Endothelial cell of umbilical vein (primary cell): ENCODE measurements around the gene SEZ6L. TPM values are rescaled to one million over a fixed set of nuclear protein-coding genes. Genes with fewer than 3 reads are reported as not detected.

ENCODE experiments used
- BruUV-seq: library from RNA; stranded (reverse); fragments of 400-500 nt; replicated peaks from 2 replicates; lab custom pipeline; 2021; lab: Mats Ljungman, UMichigan
- CTCF ChIA-PET: fragments of 300-600, 350-600 bp; sonication (Branson Sonifier 250); formaldehyde crosslinking; loops from one replicate; lab custom pipeline; 2021; ENCODE audit warnings: antibody characterized with exemption, inconsistent platforms; lab: Charles Lee
- POLR2A ChIA-PET: fragments of 300-600, 350-600 bp; sonication (Branson Sonifier 250); formaldehyde crosslinking; loops from one replicate; lab custom pipeline; 2021; ENCODE audit warnings: antibody characterized with exemption, inconsistent platforms; lab: Charles Lee
- DNase-seq: peaks from one replicate; pipeline ENCODE4 v3.0.0-alpha.2; 2011; ENCODE audit warnings: low read depth, low spot score
- FAIRE-seq: peaks from 2 replicates; lab custom pipeline; 2011; peaks lifted over from hg19 to GRCh38; lab: Jason Lieb, UNC
- H2AFZ ChIP-seq: 2 replicates; pipeline ENCODE4 v1.6.0; 2012; ENCODE audit warnings: low read depth, low read length, control low read depth, inconsistent platforms
- H3K27ac ChIP-seq: 2 replicates; pipeline ENCODE4 v1.5.1; 2011; ENCODE audit warnings: low read depth, mild to moderate bottlenecking, control low read depth, low read length, moderate library complexity; ENCODE audit not compliant: insufficient read depth
- H3K27me3 ChIP-seq, 2 experiments: 2 replicates each; pipeline versions ENCODE4 v1.6.0 to v1.6.1; 2011; ENCODE audit warnings: low read length in 2 of 2, mixed read lengths in 1 of 2; ENCODE audit not compliant: control insufficient read depth in 2 of 2, insufficient read depth in 2 of 2
- H3K36me3 ChIP-seq, 2 experiments: 2 replicates in 1 of 2; 3 replicates in 1 of 2; pipeline ENCODE4 v1.5.1; 2011; ENCODE audit warnings: low read length in 2 of 2, mild to moderate bottlenecking in 1 of 2, moderate library complexity in 1 of 2; ENCODE audit not compliant: control insufficient read depth in 2 of 2, insufficient read depth in 2 of 2; ENCODE audit errors: extremely low read depth in 1 of 2
- H3K4me1 ChIP-seq: 3 replicates; pipeline ENCODE4 v1.5.1; 2011; ENCODE audit warnings: mild to moderate bottlenecking, low read length; ENCODE audit not compliant: control insufficient read depth, insufficient read depth; ENCODE audit errors: extremely low read depth
- H3K4me2 ChIP-seq: 2 replicates; pipeline ENCODE4 v1.6.1; 2011; ENCODE audit warnings: low read length, control low read depth, mixed read lengths; ENCODE audit not compliant: insufficient read depth
- H3K4me3 ChIP-seq, 3 experiments: fragments of 200-600 bp in 1 of 3; sonication (generic), shearing (Covaris generic) in 1 of 3; replicated peaks in 1 of 3; 2 replicates each; pipeline ENCODE4 v1.5.1; 2011 to 2016; ENCODE audit warnings: control low read depth in 3 of 3, low read length in 3 of 3, mild to moderate bottlenecking in 2 of 3, inconsistent platforms in 1 of 3, low read depth in 1 of 3, moderate library complexity in 1 of 3; ENCODE audit not compliant: insufficient read depth in 1 of 3
- H3K79me2 ChIP-seq: 2 replicates; pipeline ENCODE4 v1.6.0; 2012; ENCODE audit warnings: low read length, inconsistent platforms; ENCODE audit not compliant: control insufficient read depth, insufficient read depth
- H3K9ac ChIP-seq: replicated peaks from 2 replicates; pipeline ENCODE3; 2011; ENCODE audit warnings: low read length, control low read depth; ENCODE audit not compliant: insufficient read depth; ENCODE audit errors: extremely low read depth
- H3K9me1 ChIP-seq: replicated peaks from 3 replicates; pipeline ENCODE4 v1.6.0; 2011; ENCODE audit warnings: mild to moderate bottlenecking, low read length; ENCODE audit not compliant: control insufficient read depth, insufficient read depth; ENCODE audit errors: extremely low read depth
- H3K9me3 ChIP-seq: replicated peaks from 2 replicates; pipeline ENCODE4 v1.5.1; 2012; ENCODE audit warnings: low read length, inconsistent platforms; ENCODE audit not compliant: control insufficient read depth, insufficient read depth
- H4K20me1 ChIP-seq: replicated peaks from 2 replicates; pipeline ENCODE3; 2011; ENCODE audit warnings: mild to moderate bottlenecking, low read length; ENCODE audit not compliant: control insufficient read depth, insufficient read depth; ENCODE audit errors: extremely low read depth
- CTCF ChIP-seq, 2 donors: IDR thresholded peaks; 1 replicate in 1 of 2; 2 replicates in 1 of 2; pipeline ENCODE4 v1.5.1; 2011; ENCODE audit warnings: low read length in 2 of 2, mild to moderate bottlenecking in 2 of 2, moderate library complexity in 2 of 2, control low read depth in 1 of 2, inconsistent platforms in 1 of 2, low read depth in 1 of 2; ENCODE audit not compliant: insufficient read depth in 1 of 2; ENCODE audit errors: extremely low read depth in 1 of 2
- FOS ChIP-seq: IDR thresholded peaks from 2 replicates; pipeline ENCODE4 v1.6.1; 2011; ENCODE audit warnings: mild to moderate bottlenecking, low read length, moderate library complexity, borderline replicate concordance; ENCODE audit not compliant: insufficient read depth
- GATA2 ChIP-seq: IDR thresholded peaks from 2 replicates; pipeline ENCODE4 v1.7.0; 2011; ENCODE audit warnings: low read depth, mild to moderate bottlenecking, moderate library complexity, mixed read lengths, low read length; ENCODE audit not compliant: insufficient read length, insufficient read depth
- POLR2A ChIP-seq: IDR thresholded peaks from 2 replicates; pipeline ENCODE4 v1.6.1; 2012; ENCODE audit warnings: low read depth, mild to moderate bottlenecking, control low read depth, low read length
- dilution Hi-C: fragments of 300-500 bp; cut with MboI; formaldehyde crosslinking; loops from one replicate; pipeline ENCODE4 v1.15.0; 2019; ENCODE audit warnings: low sequenced_read_pairs; ENCODE audit not compliant: extremely low pct_ligation_motif_present
- intact Hi-C: fragments of 100-400 bp; cut with micrococcal nuclease; formaldehyde crosslinking; loops from one replicate; pipeline ENCODE4 v1.10.0; 2022
- polyA plus RNA-seq, 4 experiments: library from polyadenylated mRNA; depleted of rRNA in 3 of 4; stranded (reverse) in 3 of 4; unstranded in 1 of 4; fragments of >200 nt; gene quantifications; 2 replicates each; pipeline versions ENCODE4 v1.2.1 to v1.2.3, GENCODE V29; 2011 to 2012; ENCODE audit warnings: missing spikeins in 1 of 4
- total RNA-seq: library from RNA; stranded (reverse); gene quantifications from 2 replicates; pipeline ENCODE4 v1.2.3, GENCODE V29; 2021
- TF ChIP-seq, protein P1 (sequence below): IDR thresholded peaks from 2 replicates; pipeline ENCODE4 v1.6.1; 2011; ENCODE audit not compliant: insufficient read depth, insufficient read length

The SEZ6L gene
- total and polyA plus RNA-seq, 2 donors (not counting 3 experiments of a cell fraction or from before 2014, with no cell fraction given): not detected

- H3K79me2 ChIP-seq: no peaks in the 10 kb centered on the region
- no peak overlapping the region for H3K4me2 ChIP-seq
- peaks cover 4 to 8% of the 10 kb centered on the region in 2 experiments for H3K27me3 ChIP-seq
- H3K4me1 ChIP-seq: no peaks in the 10 kb centered on the region
- no peaks in the 10 kb centered on the region for H4K20me1 ChIP-seq
- ChIA-PET POLR2A (no interaction called here), CTCF (interaction anchor here (0.6 to 6.6 kb wide), 7 partner anchors 11 to 266 kb away, joined by 3 to 76 read pairs (median 5); no protein-coding TSS in a partner anchor)
- dilution Hi-C loops: no loop called here
- H3K36me3 ChIP-seq: no peaks in the 10 kb centered on the region
- TF ChIP-seq CTCF (IDR thresholded peaks at IDR 0.05; ENCODE audit: extremely low read depth in 1 of 2, insufficient read depth in 1 of 2, low read depth in 1 of 2, low read length in 2 of 2) (peak; percentile 68 to 72), FOS (peak; percentile 19), GATA2 (no peak), POLR2A (no peak)
- TF ChIP-seq, protein P1, sequence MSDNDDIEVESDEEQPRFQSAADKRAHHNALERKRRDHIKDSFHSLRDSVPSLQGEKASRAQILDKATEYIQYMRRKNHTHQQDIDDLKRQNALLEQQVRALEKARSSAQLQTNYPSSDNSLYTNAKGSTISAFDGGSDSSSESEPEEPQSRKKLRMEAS: no peak
- H3K9me3 ChIP-seq: no peaks in the 10 kb centered on the region
- H2AFZ ChIP-seq: no peak overlapping the region
- FAIRE-seq (peak; percentile 92), DNase-seq (peak; percentile 72)
- H3K4me3 ChIP-seq: no peak overlapping the region
- no peak overlapping the region for H3K27ac ChIP-seq
- no TSS peak for BruUV-seq
- H3K9me1 ChIP-seq: no peaks in the 10 kb centered on the region
- intact Hi-C loops: loop anchor here (1.0 kb wide), 3 partner anchors 34 to 267 kb away; no protein-coding TSS in a partner anchor
- H3K9ac ChIP-seq: no peak overlapping the region
These were observed 229.5 kb downstream of the SEZ6L start for GRCh38 chr22:26398741-26399153.

- CTCF ChIA-PET: interaction anchor here (1.0 to 6.6 kb wide), 5 partner anchors 50 to 266 kb away, joined by 5 to 76 read pairs (median 7); no protein-coding TSS in a partner anchor
- Histone ChIP-seq H2AFZ (no peak overlapping the region), H4K20me1 (no peaks in the 10 kb centered on the region), H3K36me3 (no peaks in the 10 kb centered on the region), H3K4me3 (no peak overlapping the region), H3K9me3 (no peaks in the 10 kb centered on the region), H3K4me1 (no peaks in the 10 kb centered on the region), H3K27ac (no peak overlapping the region), H3K79me2 (no peaks in the 10 kb centered on the region), H3K9ac (no peak overlapping the region), H3K4me2 (no peak overlapping the region), H3K27me3 (peaks cover 10 to 13% of the 10 kb centered on the region in 2 experiments), H3K9me1 (no peaks in the 10 kb centered on the region)
- no TSS peak for BruUV-seq
- FAIRE-seq (no peak), DNase-seq (peak; percentile 6)
- TF ChIP-seq, protein P1: peak; percentile 8
- no peak for TF ChIP-seq GATA2
- intact Hi-C loops (no loop called here), dilution Hi-C loops (no loop called here)
- POLR2A ChIA-PET: no interaction called here
These were observed 230.0 kb downstream of the SEZ6L start for GRCh38 chr22:26399289-26399688.
